CD8-positive, alpha-beta memory T cell (primary cell): ENCODE measurements around the gene NPAT. TPM values are rescaled to one million over a fixed set of nuclear protein-coding genes. Genes with fewer than 3 reads are reported as not detected.

Source experiments
- CTCF ChIA-PET: fragments of 350-600 bp; sonication (Branson Sonifier 250); formaldehyde crosslinking; loops from one replicate; lab custom pipeline; 2021; ENCODE audit warnings: antibody characterized with exemption; lab: Charles Lee
- POLR2A ChIA-PET: fragments of 350-600 bp; sonication (Branson Sonifier 250); formaldehyde crosslinking; loops from one replicate; lab custom pipeline; 2021; ENCODE audit warnings: antibody characterized with exemption; lab: Charles Lee
- DNase-seq, 5 donors: peaks; one replicate each; pipeline versions ENCODE4 v3.0.0 to v3.0.0-alpha.2; 2020 to 2022; ENCODE audit warnings: mixed read lengths in 1 of 5
- H3K27ac ChIP-seq: one replicate; pipeline ENCODE4 v1.7.0; 2013; ENCODE audit warnings: low read depth, mild to moderate bottlenecking, low read length, moderate library complexity
- H3K27me3 ChIP-seq: 2 replicates; pipeline ENCODE4 v1.7.0; 2013; ENCODE audit warnings: low read length, mild to moderate bottlenecking; ENCODE audit not compliant: insufficient read depth, poor library complexity, severe bottlenecking
- H3K36me3 ChIP-seq: 2 replicates; pipeline ENCODE4 v1.7.0; 2013; ENCODE audit warnings: mild to moderate bottlenecking, low read length, moderate library complexity; ENCODE audit not compliant: insufficient read depth
- H3K4me1 ChIP-seq: 2 replicates; pipeline ENCODE4 v1.7.0; 2013; ENCODE audit warnings: mild to moderate bottlenecking, low read length, moderate library complexity; ENCODE audit not compliant: insufficient read depth
- H3K4me3 ChIP-seq: 2 replicates; pipeline ENCODE4 v1.7.0; 2013; ENCODE audit warnings: mild to moderate bottlenecking, low read length
- H3K9me3 ChIP-seq: 2 replicates; pipeline ENCODE4 v1.7.0; 2013; ENCODE audit warnings: mild to moderate bottlenecking, low read length
- H3K27ac Mint-ChIP-seq, 8 donors: one replicate each; pipeline ENCODE4 v1.8.0; 2020 to 2021; ENCODE audit warnings: mixed read lengths in 8 of 8, mild to moderate bottlenecking in 6 of 8, inconsistent platforms in 3 of 8, moderate library complexity in 3 of 8
- H3K27me3 Mint-ChIP-seq, 2 donors: one replicate each; pipeline ENCODE4 v1.8.0; 2020 to 2021; ENCODE audit warnings: mixed read lengths in 2 of 2, mild to moderate bottlenecking in 1 of 2, moderate library complexity in 1 of 2
- H3K36me3 Mint-ChIP-seq, 3 donors: one replicate each; pipeline ENCODE4 v1.8.0; 2020 to 2021; ENCODE audit warnings: mixed read lengths in 3 of 3, inconsistent platforms in 1 of 3, mild to moderate bottlenecking in 1 of 3
- H3K4me1 Mint-ChIP-seq, 3 donors: one replicate each; pipeline ENCODE4 v1.8.0; 2020 to 2021; ENCODE audit warnings: mixed read lengths in 3 of 3, inconsistent platforms in 1 of 3, mild to moderate bottlenecking in 1 of 3
- H3K4me3 Mint-ChIP-seq, 7 donors: one replicate each; pipeline ENCODE4 v1.8.0; 2020 to 2021; ENCODE audit warnings: mixed read lengths in 7 of 7, mild to moderate bottlenecking in 6 of 7, moderate library complexity in 4 of 7, inconsistent platforms in 2 of 7
- H3K9me3 Mint-ChIP-seq, 5 donors: one replicate each; pipeline ENCODE4 v1.8.0; 2020 to 2022; ENCODE audit warnings: mixed read lengths in 5 of 5, mild to moderate bottlenecking in 3 of 5, moderate library complexity in 2 of 5, inconsistent platforms in 1 of 5
- polyA plus RNA-seq: library from polyadenylated mRNA; unstranded; fragments of 300-500 nt; fragmentation: Illumina TruSeq; gene quantifications from one replicate; pipeline ENCODE4 v1.2.3, GENCODE V29; 2021
- total RNA-seq, 2 experiments: library from RNA; stranded (reverse); gene quantifications; one replicate each; pipeline ENCODE4 v1.2.3, GENCODE V29; 2021

Gene NPAT
- total and polyA plus RNA-seq, 3 experiments from 2014 or later: 38.9 to 39.7 (median 39.6) TPM

GRCh38 chr11:108224911-108225786 is 2.7 kb upstream of the NPAT start:
- peaks cover 6 to 68% (median 10%) of the 10 kb centered on the region in 3 donors for H3K36me3 Mint-ChIP-seq
- peak overlapping the region; percentile 92 for H3K4me3 ChIP-seq
- H3K36me3 ChIP-seq: peaks cover 13% of the 10 kb centered on the region
- peak in 3 of 5 donors; percentile 52 to 73 (median 67) for DNase-seq
- H3K9me3 Mint-ChIP-seq: no peaks in the 10 kb centered on the region
- H3K4me1 Mint-ChIP-seq: peaks cover 45 to 65% (median 64%) of the 10 kb centered on the region in 3 donors
- CTCF ChIA-PET: interaction anchor here (3.1 to 7.3 kb wide), 2 partner anchors 12 to 26 kb away, joined by 19 to 160 read pairs; no protein-coding TSS in a partner anchor
- H3K4me3 Mint-ChIP-seq: no peak overlapping the region
- H3K27me3 Mint-ChIP-seq: no peaks in the 10 kb centered on the region
- POLR2A ChIA-PET: interaction anchor here (5.6 kb wide), 1 partner anchor 14 kb away, joined by 163 read pairs; no protein-coding TSS in a partner anchor
- peak overlapping the region in 1 of 8 donors; percentile 66 for H3K27ac Mint-ChIP-seq
- H3K27ac ChIP-seq: peak overlapping the region; percentile 88
- H3K27me3 ChIP-seq: no peaks in the 10 kb centered on the region
- no peaks in the 10 kb centered on the region for H3K9me3 ChIP-seq
- peaks cover 28% of the 10 kb centered on the region for H3K4me1 ChIP-seq

GRCh38 chr11:108224366-108224765 is 1.9 kb upstream of the NPAT start:
- H3K4me1 Mint-ChIP-seq: peaks cover 45 to 65% (median 64%) of the 10 kb centered on the region in 3 donors
- no peak for DNase-seq
- H3K27me3 Mint-ChIP-seq: no peaks in the 10 kb centered on the region
- Histone ChIP-seq H3K4me1 (peaks cover 28% of the 10 kb centered on the region), H3K9me3 (no peaks in the 10 kb centered on the region), H3K4me3 (peak overlapping the region; percentile 92), H3K36me3 (peaks cover 5% of the 10 kb centered on the region), H3K27me3 (no peaks in the 10 kb centered on the region), H3K27ac (peak overlapping the region; percentile 88)
- no peaks in the 10 kb centered on the region for H3K9me3 Mint-ChIP-seq
- H3K36me3 Mint-ChIP-seq: peaks cover 5 to 66% (median 10%) of the 10 kb centered on the region in 3 donors
- POLR2A ChIA-PET: interaction anchor here (1.4 to 5.6 kb wide), 4 partner anchors 8 to 27 kb away, joined by 3 to 163 read pairs (median 15); no protein-coding TSS in a partner anchor
- H3K4me3 Mint-ChIP-seq: no peak overlapping the region
- no peak overlapping the region for H3K27ac Mint-ChIP-seq
- CTCF ChIA-PET: interaction anchor here (2.8 to 7.3 kb wide), 3 partner anchors 13 to 27 kb away, joined by 18 to 160 read pairs (median 19); no protein-coding TSS in a partner anchor

- H3K4me3 ChIP-seq: peak overlapping the region; percentile 92
These were observed 1.1 kb upstream of the NPAT start for GRCh38 chr11:108223348-108224149.

GRCh38 chr11:108221911-108222573 is 396 bp downstream of the NPAT start:
- Histone ChIP-seq H3K36me3 (no peaks in the 10 kb centered on the region), H3K9me3 (no peaks in the 10 kb centered on the region), H3K27ac (peak overlapping the region; percentile 100), H3K4me1 (peaks cover 38% of the 10 kb centered on the region), H3K4me3 (peak overlapping the region; percentile 97), H3K27me3 (no peaks in the 10 kb centered on the region)
- ChIA-PET POLR2A (interaction anchor here (0.6 to 5.6 kb wide), 11 partner anchors 10 to 371 kb away, joined by 3 to 163 read pairs (median 4); partner anchors contain the start of gene EXPH5), CTCF (interaction anchor here (0.8 to 7.3 kb wide), 5 partner anchors 15 to 454 kb away, joined by 3 to 160 read pairs (median 18); no protein-coding TSS in a partner anchor)
- peaks cover 47 to 66% (median 65%) of the 10 kb centered on the region in 3 donors for H3K4me1 Mint-ChIP-seq
- no peak overlapping the region for H3K27ac Mint-ChIP-seq
- H3K9me3 Mint-ChIP-seq: no peaks in the 10 kb centered on the region
- peaks cover 0 to 59% (median 9%) of the 10 kb centered on the region in 3 donors for H3K36me3 Mint-ChIP-seq
- peak in 3 of 5 donors; percentile 35 to 65 (median 37) for DNase-seq
- no peaks in the 10 kb centered on the region for H3K27me3 Mint-ChIP-seq
- H3K4me3 Mint-ChIP-seq: no peak overlapping the region

More at GRCh38 chr11:108223348-108224149, 1.1 kb upstream of the NPAT start:
- CTCF ChIA-PET: interaction anchor here (0.6 to 7.3 kb wide), 8 partner anchors 13 to 67 kb away, joined by 3 to 160 read pairs (median 5); no protein-coding TSS in a partner anchor
- Mint-ChIP-seq H3K4me3 (no peak overlapping the region), H3K27ac (no peak overlapping the region), H3K4me1 (peaks cover 44 to 65% (median 64%) of the 10 kb centered on the region in 3 donors), H3K27me3 (no peaks in the 10 kb centered on the region), H3K36me3 (peaks cover 2 to 65% (median 10%) of the 10 kb centered on the region in 3 donors), H3K9me3 (no peaks in the 10 kb centered on the region)
- Histone ChIP-seq H3K4me1 (peaks cover 29% of the 10 kb centered on the region), H3K36me3 (peaks cover 2% of the 10 kb centered on the region), H3K27me3 (no peaks in the 10 kb centered on the region), H3K9me3 (no peaks in the 10 kb centered on the region), H3K27ac (peak overlapping the region; percentile 88)
- peak in 2 of 5 donors; percentile 43 to 75 for DNase-seq
- POLR2A ChIA-PET: interaction anchor here (0.6 to 5.6 kb wide), 9 partner anchors 9 to 243 kb away, joined by 3 to 163 read pairs (median 3); no protein-coding TSS in a partner anchor

- H3K36me3 Mint-ChIP-seq: peaks cover 0 to 57% (median 7%) of the 10 kb centered on the region in 3 donors
- peak overlapping the region; percentile 97 for H3K4me3 ChIP-seq
- no peaks in the 10 kb centered on the region for H3K27me3 ChIP-seq
- H3K27me3 Mint-ChIP-seq: no peaks in the 10 kb centered on the region
- H3K9me3 Mint-ChIP-seq: no peaks in the 10 kb centered on the region
- peak in 1 of 5 donors; percentile 24 for DNase-seq
- POLR2A ChIA-PET: interaction anchor here (0.6 to 5.6 kb wide), 4 partner anchors 11 to 30 kb away, joined by 5 to 163 read pairs (median 12); no protein-coding TSS in a partner anchor
- H3K27ac Mint-ChIP-seq: no peak overlapping the region
- CTCF ChIA-PET: interaction anchor here (0.8 to 7.3 kb wide), 3 partner anchors 16 to 455 kb away, joined by 3 to 160 read pairs (median 18); no protein-coding TSS in a partner anchor
- H3K4me1 ChIP-seq: peaks cover 45% of the 10 kb centered on the region
- peaks cover 47 to 66% (median 65%) of the 10 kb centered on the region in 3 donors for H3K4me1 Mint-ChIP-seq
- no peaks in the 10 kb centered on the region for H3K9me3 ChIP-seq
- peak overlapping the region; percentile 100 for H3K27ac ChIP-seq
- no peak overlapping the region for H3K4me3 Mint-ChIP-seq
- no peaks in the 10 kb centered on the region for H3K36me3 ChIP-seq
These were observed 1.1 kb downstream of the NPAT start for GRCh38 chr11:108221371-108221770.

GRCh38 chr11:108220721-108221336 is 1.6 kb downstream of the NPAT start:
- Mint-ChIP-seq H3K27me3 (no peaks in the 10 kb centered on the region), H3K27ac (no peak overlapping the region), H3K36me3 (peaks cover 0 to 55% (median 7%) of the 10 kb centered on the region in 3 donors), H3K9me3 (no peaks in the 10 kb centered on the region), H3K4me1 (peaks cover 49 to 66% (median 65%) of the 10 kb centered on the region in 3 donors), H3K4me3 (no peak overlapping the region)
- Histone ChIP-seq H3K4me1 (peaks cover 50% of the 10 kb centered on the region), H3K9me3 (no peaks in the 10 kb centered on the region), H3K4me3 (peak overlapping the region; percentile 97), H3K27ac (peak overlapping the region; percentile 100), H3K27me3 (no peaks in the 10 kb centered on the region), H3K36me3 (no peaks in the 10 kb centered on the region)
- DNase-seq: no peak
- ChIA-PET CTCF (interaction anchor here (7.3 kb wide), 1 partner anchor 16 kb away, joined by 160 read pairs; no protein-coding TSS in a partner anchor), POLR2A (interaction anchor here (1.3 to 3.3 kb wide), 3 partner anchors 18 to 31 kb away, joined by 4 to 18 read pairs (median 5); no protein-coding TSS in a partner anchor)
